ENCODE data around the gene GPRC5B.

GRCh38 chr16:19911204-19911603 is 26.6 kb upstream of the GPRC5B start:
- TF ChIP-seq EZH2 (IDR thresholded peaks at IDR 0.05; ENCODE audit: borderline replicate concordance, low read depth, low read length, severe bottlenecking) (no peak), POLR2A (IDR thresholded peaks at IDR 0.05; ENCODE audit: low read depth, low read length) (no peak), JUN (IDR thresholded peaks at IDR 0.05; ENCODE audit: borderline replicate concordance, insufficient read depth, insufficient read length, low read depth) (no peak), POLR2AphosphoS5 (IDR thresholded peaks at IDR 0.05; ENCODE audit: insufficient read depth, low read depth, low read length) (no peak), MAX (IDR thresholded peaks at IDR 0.05; ENCODE audit: insufficient read depth, insufficient read length) (no peak)
- TF ChIP-seq, protein P1, sequence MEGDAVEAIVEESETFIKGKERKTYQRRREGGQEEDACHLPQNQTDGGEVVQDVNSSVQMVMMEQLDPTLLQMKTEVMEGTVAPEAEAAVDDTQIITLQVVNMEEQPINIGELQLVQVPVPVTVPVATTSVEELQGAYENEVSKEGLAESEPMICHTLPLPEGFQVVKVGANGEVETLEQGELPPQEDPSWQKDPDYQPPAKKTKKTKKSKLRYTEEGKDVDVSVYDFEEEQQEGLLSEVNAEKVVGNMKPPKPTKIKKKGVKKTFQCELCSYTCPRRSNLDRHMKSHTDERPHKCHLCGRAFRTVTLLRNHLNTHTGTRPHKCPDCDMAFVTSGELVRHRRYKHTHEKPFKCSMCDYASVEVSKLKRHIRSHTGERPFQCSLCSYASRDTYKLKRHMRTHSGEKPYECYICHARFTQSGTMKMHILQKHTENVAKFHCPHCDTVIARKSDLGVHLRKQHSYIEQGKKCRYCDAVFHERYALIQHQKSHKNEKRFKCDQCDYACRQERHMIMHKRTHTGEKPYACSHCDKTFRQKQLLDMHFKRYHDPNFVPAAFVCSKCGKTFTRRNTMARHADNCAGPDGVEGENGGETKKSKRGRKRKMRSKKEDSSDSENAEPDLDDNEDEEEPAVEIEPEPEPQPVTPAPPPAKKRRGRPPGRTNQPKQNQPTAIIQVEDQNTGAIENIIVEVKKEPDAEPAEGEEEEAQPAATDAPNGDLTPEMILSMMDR (IDR thresholded peaks at IDR 0.05; ENCODE audit: extremely low read depth in 1 of 2, insufficient read depth in 1 of 2, low read depth in 1 of 2, low read length in 2 of 2): no peak

Measured in endothelial cell of umbilical vein (primary cell).